Nephron (organoid): ENCODE data around the gene CTIF.

ENCODE experiments used
- H3K27ac Mint-ChIP-seq, 3 experiments: 2 replicates each; pipeline ENCODE4 v1.8.0; 2020; ENCODE audit warnings: mixed read lengths in 3 of 3, mild to moderate bottlenecking in 2 of 3, moderate library complexity in 1 of 3
- H3K27me3 Mint-ChIP-seq: 2 replicates; pipeline ENCODE4 v1.8.0; 2021; ENCODE audit warnings: low read depth, mild to moderate bottlenecking, moderate library complexity, mixed read lengths
- H3K36me3 Mint-ChIP-seq: 2 replicates; pipeline ENCODE4 v1.8.0; 2020; ENCODE audit warnings: low read depth, mixed read lengths
- H3K4me1 Mint-ChIP-seq: 2 replicates; pipeline ENCODE4 v1.8.0; 2020; ENCODE audit warnings: mixed read lengths
- H3K4me3 Mint-ChIP-seq, 3 experiments: 2 replicates each; pipeline ENCODE4 v1.8.0; 2020; ENCODE audit warnings: mild to moderate bottlenecking in 3 of 3, mixed read lengths in 3 of 3, moderate library complexity in 2 of 3
- H3K9me3 Mint-ChIP-seq: 2 replicates; pipeline ENCODE4 v1.8.0; 2020; ENCODE audit warnings: mixed read lengths
- TF ChIP-seq, protein P1 (sequence below), 3 experiments: fragments of 200-600 bp; sonication (generic); IDR thresholded peaks; one replicate each; pipeline ENCODE4 v1.5.0; 2021; ENCODE audit warnings: antibody characterized with exemption in 3 of 3; ENCODE audit not compliant: unreplicated experiment in 3 of 3

The CTIF gene

GRCh38 chr18:48538531-48539405 is at the start of gene CTIF:
Gene CTIF (plus strand): TSS chr18:48539031. CDS start chr18:48619566, 80,535 bp downstream.
- Mint-ChIP-seq H3K9me3 (no peaks in the 10 kb centered on the region), H3K4me3 (peak within 1 kb of the TSS; percentile 94 to 97 (median 95)), H3K27me3 (peaks cover 15% of the 10 kb centered on the region), H3K4me1 (peaks cover 29% of the 10 kb centered on the region), H3K36me3 (no peaks in the 10 kb centered on the region), H3K27ac (peak within 1 kb of the TSS; percentile 80 to 96 (median 90))
- TF ChIP-seq, protein P1, sequence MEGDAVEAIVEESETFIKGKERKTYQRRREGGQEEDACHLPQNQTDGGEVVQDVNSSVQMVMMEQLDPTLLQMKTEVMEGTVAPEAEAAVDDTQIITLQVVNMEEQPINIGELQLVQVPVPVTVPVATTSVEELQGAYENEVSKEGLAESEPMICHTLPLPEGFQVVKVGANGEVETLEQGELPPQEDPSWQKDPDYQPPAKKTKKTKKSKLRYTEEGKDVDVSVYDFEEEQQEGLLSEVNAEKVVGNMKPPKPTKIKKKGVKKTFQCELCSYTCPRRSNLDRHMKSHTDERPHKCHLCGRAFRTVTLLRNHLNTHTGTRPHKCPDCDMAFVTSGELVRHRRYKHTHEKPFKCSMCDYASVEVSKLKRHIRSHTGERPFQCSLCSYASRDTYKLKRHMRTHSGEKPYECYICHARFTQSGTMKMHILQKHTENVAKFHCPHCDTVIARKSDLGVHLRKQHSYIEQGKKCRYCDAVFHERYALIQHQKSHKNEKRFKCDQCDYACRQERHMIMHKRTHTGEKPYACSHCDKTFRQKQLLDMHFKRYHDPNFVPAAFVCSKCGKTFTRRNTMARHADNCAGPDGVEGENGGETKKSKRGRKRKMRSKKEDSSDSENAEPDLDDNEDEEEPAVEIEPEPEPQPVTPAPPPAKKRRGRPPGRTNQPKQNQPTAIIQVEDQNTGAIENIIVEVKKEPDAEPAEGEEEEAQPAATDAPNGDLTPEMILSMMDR (IDR thresholded peaks at IDR 0.05; ENCODE audit: unreplicated experiment in 3 of 3): no peak

GRCh38 chr18:48490641-48491293 is 48.1 kb upstream of the CTIF start:
- peaks cover 4% of the 10 kb centered on the region for H3K27me3 Mint-ChIP-seq
- peaks cover 7% of the 10 kb centered on the region for H3K9me3 Mint-ChIP-seq
- TF ChIP-seq, protein P1 (IDR thresholded peaks at IDR 0.05; ENCODE audit: unreplicated experiment in 3 of 3): no peak
- peak overlapping the region in 2 of 3 experiments; percentile 9 to 10 for H3K27ac Mint-ChIP-seq
- H3K4me3 Mint-ChIP-seq: no peak overlapping the region
- no peaks in the 10 kb centered on the region for H3K36me3 Mint-ChIP-seq
- peaks cover 29% of the 10 kb centered on the region for H3K4me1 Mint-ChIP-seq

GRCh38 chr18:48492880-48493279 is 46.0 kb upstream of the CTIF start:
- peaks cover 18% of the 10 kb centered on the region for H3K4me1 Mint-ChIP-seq
- TF ChIP-seq, protein P1 (IDR thresholded peaks at IDR 0.05; ENCODE audit: unreplicated experiment in 3 of 3): no peak
- H3K36me3 Mint-ChIP-seq: no peaks in the 10 kb centered on the region
- H3K4me3 Mint-ChIP-seq: no peak overlapping the region
- H3K27me3 Mint-ChIP-seq: peaks cover 4% of the 10 kb centered on the region
- no peak overlapping the region for H3K27ac Mint-ChIP-seq
- peaks cover 14% of the 10 kb centered on the region for H3K9me3 Mint-ChIP-seq

DNA sequence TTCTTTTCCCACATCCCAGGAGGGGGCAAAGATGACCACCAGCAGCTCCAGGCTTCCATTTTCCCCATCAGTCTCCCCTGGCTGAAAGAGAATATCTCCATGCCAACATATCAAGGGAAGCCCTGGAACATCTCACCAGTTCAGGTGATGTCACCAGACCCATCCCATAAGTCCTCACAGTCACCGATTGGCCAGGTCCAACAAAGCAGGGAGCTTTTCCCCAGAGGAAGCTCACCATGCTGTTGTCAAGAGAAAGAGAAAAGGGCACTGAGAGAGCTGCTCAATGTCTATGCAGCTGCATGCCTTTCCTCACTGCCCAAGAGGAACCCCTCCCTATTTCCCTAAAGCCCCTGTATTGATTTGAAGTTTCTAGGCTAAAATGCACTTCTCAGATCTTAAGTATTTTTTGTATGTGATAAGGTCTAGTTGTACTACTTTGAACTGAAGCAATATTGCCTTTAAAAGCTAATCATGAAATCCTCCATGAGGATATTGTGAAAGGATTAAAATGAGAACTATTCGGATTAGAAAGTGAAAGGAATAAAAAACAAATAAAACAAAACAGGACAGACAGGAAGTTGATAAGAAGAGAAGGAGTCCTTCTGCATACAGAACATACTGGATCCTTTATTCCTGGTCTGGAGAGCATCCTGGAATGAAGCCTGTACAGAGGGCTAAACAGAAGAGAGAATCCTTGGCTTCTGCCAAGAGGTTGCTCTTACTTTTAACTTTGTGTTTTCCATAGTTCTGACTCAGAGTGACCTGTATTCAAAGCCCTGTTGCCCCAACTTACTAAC is 45.2 kb upstream of the CTIF start:
- peaks cover 19% of the 10 kb centered on the region for H3K9me3 Mint-ChIP-seq
- H3K27ac Mint-ChIP-seq: peak overlapping the region in 2 of 3 experiments; percentile 7 to 18
- no peaks in the 10 kb centered on the region for H3K36me3 Mint-ChIP-seq
- H3K4me3 Mint-ChIP-seq: no peak overlapping the region
- TF ChIP-seq, protein P1 (IDR thresholded peaks at IDR 0.05; ENCODE audit: unreplicated experiment in 3 of 3): no peak
- peaks cover 10% of the 10 kb centered on the region for H3K4me1 Mint-ChIP-seq
- peaks cover 4% of the 10 kb centered on the region for H3K27me3 Mint-ChIP-seq

GRCh38 chr18:48497863-48498262 is 41.0 kb upstream of the CTIF start:
- TF ChIP-seq, protein P1 (IDR thresholded peaks at IDR 0.05; ENCODE audit: unreplicated experiment in 3 of 3): no peak
- Mint-ChIP-seq H3K4me1 (peaks cover 6% of the 10 kb centered on the region), H3K27ac (no peak overlapping the region), H3K9me3 (peaks cover 16% of the 10 kb centered on the region), H3K36me3 (no peaks in the 10 kb centered on the region), H3K27me3 (peaks cover 4% of the 10 kb centered on the region), H3K4me3 (no peak overlapping the region)
